ENCODE results near the gene EFCAB13.

GRCh38 chr17:47376247-47376646, 52.5 kb downstream of the EFCAB13 start:
- TF ChIP-seq POLR2AphosphoS5 (IDR thresholded peaks at IDR 0.05; ENCODE audit: low read depth, low read length), result no peak
- TF ChIP-seq, protein P1, sequence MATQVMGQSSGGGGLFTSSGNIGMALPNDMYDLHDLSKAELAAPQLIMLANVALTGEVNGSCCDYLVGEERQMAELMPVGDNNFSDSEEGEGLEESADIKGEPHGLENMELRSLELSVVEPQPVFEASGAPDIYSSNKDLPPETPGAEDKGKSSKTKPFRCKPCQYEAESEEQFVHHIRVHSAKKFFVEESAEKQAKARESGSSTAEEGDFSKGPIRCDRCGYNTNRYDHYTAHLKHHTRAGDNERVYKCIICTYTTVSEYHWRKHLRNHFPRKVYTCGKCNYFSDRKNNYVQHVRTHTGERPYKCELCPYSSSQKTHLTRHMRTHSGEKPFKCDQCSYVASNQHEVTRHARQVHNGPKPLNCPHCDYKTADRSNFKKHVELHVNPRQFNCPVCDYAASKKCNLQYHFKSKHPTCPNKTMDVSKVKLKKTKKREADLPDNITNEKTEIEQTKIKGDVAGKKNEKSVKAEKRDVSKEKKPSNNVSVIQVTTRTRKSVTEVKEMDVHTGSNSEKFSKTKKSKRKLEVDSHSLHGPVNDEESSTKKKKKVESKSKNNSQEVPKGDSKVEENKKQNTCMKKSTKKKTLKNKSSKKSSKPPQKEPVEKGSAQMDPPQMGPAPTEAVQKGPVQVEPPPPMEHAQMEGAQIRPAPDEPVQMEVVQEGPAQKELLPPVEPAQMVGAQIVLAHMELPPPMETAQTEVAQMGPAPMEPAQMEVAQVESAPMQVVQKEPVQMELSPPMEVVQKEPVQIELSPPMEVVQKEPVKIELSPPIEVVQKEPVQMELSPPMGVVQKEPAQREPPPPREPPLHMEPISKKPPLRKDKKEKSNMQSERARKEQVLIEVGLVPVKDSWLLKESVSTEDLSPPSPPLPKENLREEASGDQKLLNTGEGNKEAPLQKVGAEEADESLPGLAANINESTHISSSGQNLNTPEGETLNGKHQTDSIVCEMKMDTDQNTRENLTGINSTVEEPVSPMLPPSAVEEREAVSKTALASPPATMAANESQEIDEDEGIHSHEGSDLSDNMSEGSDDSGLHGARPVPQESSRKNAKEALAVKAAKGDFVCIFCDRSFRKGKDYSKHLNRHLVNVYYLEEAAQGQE (IDR thresholded peaks at IDR 0.05; ENCODE audit: insufficient read depth in 1 of 2, low read depth in 2 of 2, low read length in 1 of 2), result no peak
